Inflammatory macrophage treated with lipopolysaccharide for 4 hours (primary cell): Measurements from ENCODE around the gene AP4E1.
"Not testable (repeated sequence)": the region's sequence is repeated elsewhere in the genome, so short reads cannot be mapped to it uniquely, and the experiment has no call there.

Experiments
- DNase-seq: peaks from one replicate; pipeline ENCODE4 v3.0.0-alpha.2; 2020

AP4E1 gene

DNA sequence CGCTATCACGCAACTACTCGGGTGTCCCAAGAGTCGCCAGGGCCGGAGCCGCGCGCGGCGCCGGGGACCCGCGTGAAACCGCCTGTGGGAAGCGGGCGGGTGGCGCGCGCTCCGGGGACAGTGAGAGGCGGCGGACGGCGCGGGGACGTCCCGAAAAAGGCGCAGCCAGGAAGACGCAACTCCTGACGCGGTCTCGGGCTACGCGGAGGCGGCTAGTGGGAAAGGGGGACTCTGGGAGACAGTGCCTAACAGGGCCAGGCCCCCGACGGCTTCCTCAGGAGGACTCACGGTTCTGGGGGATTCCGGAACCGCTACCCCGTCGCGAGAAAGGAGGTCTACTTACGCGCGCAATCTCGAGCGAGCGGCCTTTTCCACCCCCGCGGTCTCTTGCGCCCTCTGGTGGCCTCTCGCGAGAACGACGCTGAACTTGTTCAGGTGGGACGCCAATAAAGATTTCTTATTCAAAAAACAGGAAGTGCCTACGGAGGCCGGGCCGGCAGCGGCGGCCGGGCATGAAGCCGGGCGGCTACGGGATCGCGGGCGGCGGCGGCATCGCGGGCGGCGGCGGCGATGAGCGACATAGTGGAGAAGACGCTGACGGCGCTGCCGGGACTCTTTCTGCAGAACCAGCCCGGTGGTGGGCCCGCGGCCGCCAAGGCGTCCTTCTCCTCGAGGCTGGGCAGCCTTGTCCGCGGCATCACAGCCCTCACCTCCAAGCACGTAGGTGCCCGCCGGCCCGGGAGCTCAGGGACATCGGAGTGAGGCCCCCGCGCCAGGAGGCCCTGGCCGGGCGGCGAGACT is at the start of gene AP4E1:
TSS of gene AP4E1 (plus strand) at position 475 of the 801 bp plus-strand sequence. CDS start at position 571, 96 bp downstream.
- peak; percentile 95 for DNase-seq

GRCh38 chr15:50860824-50861223 is 47.7 kb upstream of the AP4E1 start:
- DNase-seq: no peak

DNA sequence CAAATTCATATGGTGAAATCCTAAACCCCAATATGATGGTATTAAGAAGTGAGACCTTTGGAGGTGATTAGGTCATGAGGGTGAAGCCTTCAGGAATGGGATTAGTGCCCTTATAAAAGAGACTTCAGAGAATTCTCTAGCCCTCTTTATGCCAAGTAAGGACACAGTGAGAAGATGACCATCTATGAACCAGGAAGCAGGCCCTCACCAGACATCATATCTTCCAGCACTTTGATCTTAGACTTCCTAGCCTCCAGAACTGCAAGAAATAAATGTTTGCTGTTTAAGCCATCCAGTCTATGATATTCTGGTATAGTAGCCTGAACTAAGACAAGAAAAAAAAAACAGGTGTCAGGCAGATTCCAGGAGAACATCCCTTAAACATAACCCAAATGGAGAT is 45.9 kb upstream of the AP4E1 start:
- no peak for DNase-seq

DNA sequence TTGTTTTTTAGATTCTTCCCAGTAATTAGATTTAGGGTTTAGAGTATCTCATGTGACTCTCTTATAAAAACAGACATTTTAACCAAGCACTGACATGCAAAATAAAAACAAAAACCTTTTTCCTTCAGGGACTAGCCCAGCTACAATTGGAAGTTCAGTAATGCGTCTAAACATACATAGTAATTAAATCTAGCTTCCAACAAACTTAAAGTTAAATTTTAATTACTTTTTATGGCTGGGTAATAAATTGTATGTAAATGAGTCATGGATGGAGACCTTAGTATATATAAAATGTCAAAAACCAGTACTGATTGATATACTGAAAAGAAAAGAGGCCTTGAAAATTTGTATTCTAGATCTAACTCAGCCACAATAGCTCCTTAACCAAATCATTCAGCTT is 43.6 kb upstream of the AP4E1 start:
- DNase-seq: no peak

DNA sequence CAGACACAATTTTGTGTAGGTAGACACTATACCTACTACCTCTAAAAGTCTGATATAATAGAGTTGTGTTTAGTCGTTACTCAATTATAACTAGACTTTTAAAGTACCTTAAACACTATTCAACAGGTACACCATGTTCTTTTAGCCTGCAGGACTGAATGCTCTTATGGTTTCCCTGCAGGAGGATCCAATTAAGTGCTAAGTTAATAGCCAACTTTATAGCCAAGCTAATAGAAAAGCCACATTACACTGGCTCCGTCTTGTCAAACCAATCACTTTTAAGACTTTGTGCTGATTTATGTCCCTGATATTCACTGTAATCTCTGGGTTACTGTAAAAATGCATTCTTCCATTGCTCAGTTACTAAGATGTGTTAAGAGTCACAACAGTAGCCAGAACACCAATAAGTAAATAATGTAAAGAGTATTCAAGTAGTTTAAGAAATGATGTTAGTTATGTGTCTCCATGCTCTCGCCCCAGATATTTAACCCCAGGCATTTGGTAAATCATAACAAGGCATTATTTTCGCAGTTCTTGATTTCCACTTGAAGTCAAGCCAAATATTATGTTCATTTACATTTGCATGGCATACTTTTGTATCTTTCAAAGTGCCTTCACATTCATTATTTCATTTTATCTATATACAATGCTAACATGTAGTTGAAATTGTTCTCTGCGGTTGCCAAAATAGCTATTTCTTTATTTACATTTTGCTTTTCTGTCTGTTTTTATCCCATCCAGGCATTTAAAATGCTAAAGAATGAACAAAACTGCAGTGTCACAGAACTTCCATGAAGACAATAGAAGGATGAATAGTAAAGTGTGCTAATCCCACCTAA is 42.7 kb upstream of the AP4E1 start:
- DNase-seq: no peak

GRCh38 chr15:50871832-50872231 is 36.7 kb upstream of the AP4E1 start:
- DNase-seq: no peak

DNA sequence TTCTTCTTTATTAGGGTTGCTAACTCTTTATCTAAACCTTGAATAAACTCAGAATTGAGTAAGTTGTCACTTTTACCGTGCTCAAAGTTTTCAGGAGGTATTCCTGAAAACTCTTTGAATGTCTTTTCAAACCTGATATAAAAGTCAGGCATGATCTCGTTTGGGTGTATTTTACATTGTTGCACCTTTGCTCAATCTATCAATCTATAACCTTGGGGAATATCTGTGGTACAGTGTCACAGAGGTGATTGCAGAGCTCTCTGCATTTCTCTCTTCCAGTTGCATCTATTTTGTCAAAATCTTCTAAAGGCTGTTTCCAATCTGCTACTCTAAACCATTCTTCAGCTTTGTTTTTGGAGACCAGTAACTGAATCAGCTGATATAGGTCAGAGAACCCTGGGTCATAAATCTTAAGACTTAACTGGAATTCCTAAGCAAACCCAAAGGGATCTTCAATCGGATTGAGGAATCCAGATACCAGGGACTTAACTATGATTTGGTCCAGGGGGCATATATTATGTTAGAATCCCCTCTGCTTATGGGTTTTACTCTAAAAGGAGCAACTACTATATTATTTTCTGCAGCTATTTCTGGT is 35.6 kb upstream of the AP4E1 start:
- no peak for DNase-seq

DNA sequence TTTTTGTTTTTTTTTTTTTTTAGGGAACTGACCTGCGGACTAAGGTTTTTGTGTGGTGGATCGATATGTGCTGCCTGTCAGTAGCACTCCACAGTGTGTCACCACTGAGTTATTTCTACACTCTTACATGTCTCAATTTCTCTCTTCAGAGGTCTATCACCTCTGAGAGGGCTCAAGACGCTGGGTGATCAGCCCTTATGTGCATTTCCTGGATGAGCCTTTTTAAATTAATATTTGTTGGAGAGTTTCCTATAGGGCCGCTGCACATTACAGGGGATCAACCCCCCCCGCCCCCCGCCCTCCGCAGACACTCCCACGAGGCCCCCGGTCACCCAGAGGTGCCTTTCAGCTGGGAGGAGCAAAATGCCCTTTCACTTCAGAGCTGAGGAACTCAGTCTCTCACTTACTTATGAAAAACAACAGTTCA is 34.5 kb upstream of the AP4E1 start:
- peak; percentile 62 for DNase-seq

DNA sequence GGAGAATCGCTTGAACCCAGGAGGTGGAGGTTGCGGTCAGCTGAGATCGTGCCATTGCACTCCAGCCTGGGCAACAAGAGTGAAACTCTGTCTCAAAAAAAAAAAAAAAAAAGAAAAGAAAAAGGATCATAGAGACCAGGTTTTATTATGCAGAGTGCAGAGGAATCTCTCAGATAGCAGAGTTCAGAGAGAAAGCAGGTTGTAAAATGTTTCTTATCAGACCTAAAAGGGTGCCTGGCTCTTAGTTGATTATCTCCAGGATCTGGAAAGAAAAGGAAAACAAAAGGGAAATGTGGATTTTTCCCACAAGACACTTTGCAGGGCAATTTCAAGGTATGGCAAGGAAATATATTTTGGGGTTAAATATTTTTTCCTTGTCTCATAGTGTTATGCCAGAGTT is 33.2 kb upstream of the AP4E1 start:
- not testable (repeated sequence) for DNase-seq

DNA sequence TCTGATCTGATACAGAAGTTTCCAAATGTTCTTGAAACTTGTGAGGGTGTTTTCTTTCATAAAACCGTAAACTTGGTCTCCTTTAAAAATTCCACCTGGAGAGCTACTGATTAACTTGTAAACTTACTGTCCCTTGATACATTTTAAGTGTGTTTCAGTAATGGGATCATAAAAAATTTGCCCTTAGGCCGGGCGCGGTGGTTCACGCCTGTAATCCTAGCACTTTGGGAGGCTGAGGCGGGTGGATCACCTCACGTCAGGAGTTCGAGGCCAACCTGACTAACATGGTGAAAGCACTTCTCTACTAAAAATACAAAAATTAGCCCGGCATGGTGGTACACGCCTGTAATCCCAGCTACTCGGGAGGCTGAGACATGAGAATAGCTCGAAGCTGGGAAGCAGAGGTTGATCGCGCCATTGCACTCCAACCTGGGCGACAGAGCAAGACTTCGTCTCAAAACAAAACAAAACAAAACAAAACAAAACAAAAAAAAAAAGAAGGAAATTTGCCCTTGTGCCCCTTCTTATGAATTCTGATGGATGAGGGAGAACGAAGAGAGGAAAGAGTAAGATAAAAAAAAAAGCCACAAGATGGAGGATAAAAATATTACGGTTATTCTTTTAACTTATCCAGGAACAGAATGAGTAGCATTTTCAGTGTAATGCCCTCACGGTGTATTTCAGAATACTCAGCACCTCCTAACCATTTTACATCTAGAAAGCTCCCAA is 32.1 kb upstream of the AP4E1 start:
- DNase-seq: no peak

GRCh38 chr15:50876989-50877360 is 31.5 kb upstream of the AP4E1 start:
- DNase-seq: peak; percentile 87

DNA sequence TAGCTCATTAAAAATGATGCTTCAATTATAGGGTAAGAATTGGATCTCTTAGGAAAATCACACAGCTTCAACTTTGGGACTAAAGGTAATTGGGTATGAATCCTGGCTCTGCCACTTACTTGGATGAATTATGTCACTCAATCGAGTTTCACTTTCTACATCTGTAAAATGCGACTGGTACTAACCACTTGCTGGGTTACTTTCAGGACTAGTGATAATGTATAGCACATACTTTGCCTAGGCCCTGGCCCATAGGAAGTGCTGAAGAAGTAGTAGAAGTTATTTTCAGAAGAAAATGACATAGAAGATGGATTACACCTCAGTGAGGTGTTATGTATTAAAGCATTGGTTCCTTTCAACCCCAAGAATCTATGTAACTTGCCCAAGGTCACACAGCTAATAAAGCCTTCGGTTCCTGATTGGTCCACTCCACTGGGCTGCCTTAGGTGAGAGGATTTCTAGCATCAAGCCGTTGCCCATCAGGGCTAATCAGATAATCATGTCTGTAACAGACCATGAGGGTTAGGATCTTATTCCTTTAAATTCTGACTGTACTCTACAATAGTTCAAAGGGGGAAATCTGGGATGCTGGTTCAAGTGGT is 29.4 kb upstream of the AP4E1 start:
- DNase-seq: peak; percentile 79

- peak; percentile 32 for DNase-seq
Measured at GRCh38 chr15:50880206-50880605, 28.3 kb upstream of the AP4E1 start.

GRCh38 chr15:50880651-50881114 is 27.8 kb upstream of the AP4E1 start:
- DNase-seq: peak; percentile 97

DNA sequence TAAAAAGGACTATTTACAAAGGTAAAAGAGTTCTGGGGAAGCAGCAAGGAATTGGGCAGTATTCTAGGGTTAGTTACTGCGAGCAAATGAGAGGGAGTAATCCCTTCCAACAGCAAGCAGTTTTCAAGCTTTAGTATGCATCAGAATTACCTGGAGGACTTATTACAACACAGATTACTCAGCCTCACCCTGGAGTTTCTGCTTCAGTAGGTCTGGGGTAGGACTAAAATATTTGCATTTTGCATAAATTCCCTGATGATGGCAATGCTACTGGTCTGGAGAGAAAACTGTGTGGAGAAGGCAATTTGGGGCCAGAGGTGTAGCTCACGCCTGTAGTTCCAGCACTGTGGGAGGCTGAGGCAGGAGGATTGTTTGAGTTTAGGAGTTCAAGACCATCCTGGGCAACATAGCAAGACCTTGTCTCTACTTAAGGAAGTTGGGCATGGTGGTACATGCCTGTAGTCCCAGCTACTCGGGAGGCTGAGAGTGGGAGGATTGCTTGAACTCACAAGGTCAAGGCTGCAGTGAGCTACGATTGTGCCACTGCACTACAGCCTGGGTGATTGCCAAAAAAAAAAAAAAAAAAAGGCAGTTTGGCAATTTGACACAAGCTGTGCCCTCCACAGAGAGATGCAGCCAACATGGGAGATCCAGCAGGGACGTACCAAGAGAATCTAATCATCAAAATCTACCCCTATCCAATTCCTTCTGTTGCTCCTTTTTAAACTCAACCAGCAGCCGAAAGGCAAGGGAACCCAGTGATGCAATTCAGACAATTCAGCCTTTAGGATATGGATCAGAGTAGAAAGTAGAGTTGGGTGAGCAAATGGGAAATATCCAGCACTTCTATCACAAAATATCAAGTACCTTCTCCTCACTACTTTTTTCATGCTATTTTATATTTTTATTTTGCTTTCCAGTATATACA is 27.1 kb upstream of the AP4E1 start:
- DNase-seq: peak; percentile 90

- peak; percentile 90 for DNase-seq
Measured at GRCh38 chr15:50883903-50884302, 24.6 kb upstream of the AP4E1 start.

- no peak for DNase-seq
Measured at GRCh38 chr15:50884540-50884939, 23.9 kb upstream of the AP4E1 start.

GRCh38 chr15:50886139-50886467 is 22.4 kb upstream of the AP4E1 start:
- DNase-seq: no peak

DNA sequence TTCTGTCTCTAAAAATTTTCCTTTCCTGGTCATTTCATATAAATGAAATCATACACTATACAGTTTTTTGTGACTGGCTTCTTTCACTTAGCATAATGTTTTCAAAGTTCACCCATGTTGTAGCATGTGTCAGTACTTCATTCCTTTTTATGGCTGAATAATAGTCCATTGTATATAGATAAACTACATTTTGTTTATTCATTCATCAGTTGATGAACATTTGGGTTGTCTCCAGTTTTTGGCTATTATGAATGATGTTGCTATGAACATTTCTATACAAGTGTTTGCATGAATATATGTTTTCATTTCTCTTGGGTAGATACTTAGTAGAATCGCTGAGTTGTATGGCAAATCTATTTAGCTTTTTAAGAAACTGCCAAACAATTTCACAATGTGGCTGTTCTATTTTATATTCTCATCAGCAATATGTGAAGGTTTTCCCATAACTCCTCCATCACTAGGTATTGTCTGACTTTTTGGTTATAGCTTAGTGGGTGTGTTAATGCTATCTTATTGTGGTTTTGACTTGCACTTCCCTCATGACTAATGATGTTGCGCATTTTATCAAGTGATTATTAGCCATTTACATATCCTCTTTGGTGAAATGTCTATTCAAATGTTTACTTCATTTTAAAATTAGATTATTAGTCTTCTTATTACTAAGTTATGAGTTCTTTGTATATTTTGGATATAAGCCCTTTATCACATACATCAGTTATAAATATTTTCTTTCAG is 21.7 kb upstream of the AP4E1 start:
- peak; percentile 93 for DNase-seq

GRCh38 chr15:50888054-50888453 is 20.4 kb upstream of the AP4E1 start:
- no peak for DNase-seq

GRCh38 chr15:50889589-50889988 is 18.9 kb upstream of the AP4E1 start:
- DNase-seq: no peak
